ENCODE results near the gene ZG16. TPM values are rescaled to one million over a fixed set of nuclear protein-coding genes. Genes with fewer than 3 reads are reported as not detected.
"Not testable (repeated sequence)": the region's sequence is repeated elsewhere in the genome, so short reads cannot be mapped to it uniquely, and the experiment has no call there.

ZG16 gene
- total RNA-seq, 1 donor from 2014 or later, result not detected

DNA sequence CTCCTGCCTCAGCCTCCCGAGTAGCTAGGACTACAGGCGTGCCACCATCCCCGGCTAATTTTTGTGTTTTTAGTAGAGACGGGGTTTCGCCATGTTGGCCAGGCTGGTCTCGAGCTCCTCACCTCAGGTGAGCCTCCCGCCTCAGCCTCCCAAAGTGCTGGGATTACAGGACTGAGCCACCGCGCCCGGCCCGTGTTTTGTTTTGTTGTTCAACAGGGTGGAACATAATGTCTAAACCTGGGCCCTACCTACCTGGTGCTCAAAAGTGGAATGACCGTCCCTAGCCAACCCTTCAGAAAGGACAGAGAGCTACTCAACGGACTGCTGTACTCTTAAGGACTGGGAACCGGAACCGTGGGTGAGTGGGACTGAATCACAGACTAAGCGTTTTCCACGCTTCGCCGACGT, 11.7 kb downstream of the ZG16 start:
- ATAC-seq, result peak; percentile 9

DNA sequence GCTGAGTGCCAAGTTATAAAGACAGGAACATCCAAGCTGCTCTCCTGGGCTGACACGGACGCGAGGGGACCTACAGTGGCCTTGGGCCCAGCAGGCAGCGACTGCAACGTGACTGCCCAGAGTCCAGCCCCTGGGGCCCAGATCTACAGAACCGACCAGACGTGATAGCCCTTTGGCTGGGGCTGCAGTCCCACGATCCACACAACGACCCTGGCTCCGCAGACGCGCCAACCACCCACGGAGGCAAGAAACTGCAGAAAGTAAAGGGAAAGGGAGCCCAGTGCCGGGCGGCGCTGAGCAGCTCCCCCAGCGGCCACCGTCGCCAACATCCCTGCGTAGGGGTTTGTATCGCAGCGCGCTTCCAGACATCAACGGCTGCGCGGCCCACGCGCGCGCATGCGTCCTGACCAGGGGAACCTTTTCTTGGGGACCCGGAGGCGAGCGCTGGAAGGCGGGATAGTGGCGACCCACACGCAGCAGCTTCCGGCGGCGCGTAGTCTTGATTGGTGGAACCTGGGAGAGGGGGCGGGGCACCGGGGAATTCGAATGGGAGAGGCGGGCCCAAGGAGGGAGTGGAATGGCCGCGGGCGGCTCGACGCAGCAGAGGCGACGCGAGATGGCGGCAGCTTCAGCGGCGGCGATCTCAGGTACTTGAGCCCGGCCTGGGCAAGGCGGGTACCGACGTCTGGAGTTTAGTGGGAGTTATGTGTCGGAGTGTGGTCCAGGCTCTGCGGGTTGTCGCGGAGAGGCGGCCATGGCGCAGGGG, 12.3 kb downstream of the ZG16 start, which contains the start of gene KIF22:
KIF22 (plus strand) TSS at position 569 of the 766 bp plus-strand sequence; CDS start at position 578, 9 bp downstream.
- ATAC-seq, result peak; percentile 98

DNA sequence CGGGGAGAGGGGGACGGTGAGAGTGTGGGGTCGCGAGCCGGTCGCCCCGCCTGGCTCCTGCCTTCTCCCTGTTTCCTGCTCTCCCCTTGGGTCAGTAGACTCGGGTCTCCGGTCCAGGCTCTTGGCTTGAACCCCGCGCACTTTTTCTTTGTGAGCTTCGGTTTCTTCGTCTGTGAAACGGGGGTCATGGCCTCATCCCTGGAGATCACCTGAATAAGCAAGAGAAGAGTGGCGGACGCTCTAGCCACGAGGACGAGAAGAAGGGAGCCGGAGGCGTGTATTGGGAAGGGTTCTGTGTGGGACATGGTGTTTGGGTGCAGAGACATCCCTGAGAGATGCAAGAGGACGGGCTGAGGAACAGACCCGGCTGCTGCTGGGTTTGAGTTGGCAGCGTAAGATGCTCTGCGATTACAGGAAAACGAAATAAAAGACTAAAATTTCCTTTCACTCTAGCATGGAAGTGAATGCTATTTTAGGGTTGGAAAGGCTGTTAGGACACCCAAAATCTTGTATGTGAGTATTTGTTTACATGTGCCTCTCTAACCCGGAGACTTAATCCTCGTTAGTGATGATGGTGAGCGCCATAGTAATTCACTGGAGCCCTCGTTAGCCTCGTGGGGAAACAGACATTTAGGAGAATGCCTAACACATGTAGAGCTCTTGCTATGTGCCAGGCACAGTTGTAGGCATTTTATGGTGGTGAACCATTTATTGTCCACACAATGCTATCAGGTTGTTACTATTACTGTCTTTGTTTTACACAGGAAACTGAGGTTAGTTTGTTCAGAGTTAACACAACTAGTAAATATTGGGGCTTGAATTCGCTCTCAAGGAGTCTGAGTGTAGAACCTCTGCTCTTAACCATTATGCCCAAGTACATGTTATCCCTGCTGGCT, 13.1 kb downstream of the ZG16 start:
- peak; percentile 3 for ATAC-seq

DNA sequence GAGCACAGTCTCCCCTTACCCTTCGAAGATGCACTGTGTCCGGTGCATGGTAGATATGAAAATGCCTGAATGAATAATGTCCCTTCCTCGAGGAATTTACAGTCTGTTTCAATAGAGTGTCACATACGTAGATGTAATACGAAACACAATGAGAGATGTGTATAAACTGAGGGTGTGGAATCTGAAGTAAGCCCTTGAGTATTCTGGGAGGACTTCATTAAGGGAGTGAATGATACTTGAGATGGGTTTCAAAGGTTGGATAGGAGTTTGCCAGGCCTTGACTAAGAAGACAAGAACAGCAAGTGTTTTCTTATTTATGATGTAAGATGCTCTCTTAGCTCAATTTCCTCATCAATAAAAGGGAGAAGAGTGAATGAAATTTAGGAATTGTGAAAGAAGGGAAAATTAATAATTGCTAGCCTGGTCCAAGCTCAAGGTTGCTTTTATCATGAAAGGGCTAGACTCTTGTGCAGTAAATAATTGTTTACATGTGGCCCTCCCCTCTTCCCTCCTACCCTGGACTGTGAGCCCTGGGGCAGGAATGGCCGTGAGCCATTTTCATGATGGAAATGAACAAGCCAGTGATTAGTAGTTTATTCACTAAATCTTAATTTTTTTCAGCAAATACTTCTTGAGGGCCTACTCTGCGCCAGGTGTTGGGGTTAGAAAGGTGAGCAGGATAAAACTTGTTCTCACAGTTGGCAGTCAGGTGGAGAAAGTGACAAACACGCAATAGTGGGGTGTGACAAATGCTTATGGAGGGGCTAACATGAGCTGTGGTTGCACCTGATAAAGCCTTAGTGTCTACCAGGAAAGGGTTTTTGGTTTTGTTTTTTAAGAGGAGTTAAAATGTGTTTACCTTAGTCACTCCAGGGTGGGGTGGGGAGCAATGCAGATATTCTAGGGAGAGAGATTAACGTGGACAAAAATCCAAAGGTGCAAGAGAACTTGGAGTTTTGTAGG, 14.1 kb downstream of the ZG16 start:
- no peak for ATAC-seq

DNA sequence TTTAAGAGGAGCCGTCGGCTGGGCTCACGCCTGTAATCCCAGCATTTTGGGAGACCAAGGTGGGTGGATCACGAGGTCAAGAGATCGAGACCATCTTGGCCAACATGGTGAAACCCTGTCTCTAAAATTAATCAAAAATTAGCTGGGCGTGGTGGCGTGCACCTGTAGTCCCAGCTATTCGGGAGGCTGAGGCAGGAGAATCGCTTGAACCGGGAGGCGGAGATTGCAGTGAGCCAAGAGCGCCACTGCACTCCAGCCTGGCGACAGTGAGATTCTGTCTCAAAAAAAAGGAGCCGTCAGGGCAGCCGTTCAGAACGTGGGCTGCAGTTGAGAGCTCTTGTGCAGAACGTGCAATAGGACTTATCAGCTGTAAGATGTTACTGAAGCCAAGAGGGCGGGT, 15.1 kb downstream of the ZG16 start:
- not testable (repeated sequence) for ATAC-seq

DNA sequence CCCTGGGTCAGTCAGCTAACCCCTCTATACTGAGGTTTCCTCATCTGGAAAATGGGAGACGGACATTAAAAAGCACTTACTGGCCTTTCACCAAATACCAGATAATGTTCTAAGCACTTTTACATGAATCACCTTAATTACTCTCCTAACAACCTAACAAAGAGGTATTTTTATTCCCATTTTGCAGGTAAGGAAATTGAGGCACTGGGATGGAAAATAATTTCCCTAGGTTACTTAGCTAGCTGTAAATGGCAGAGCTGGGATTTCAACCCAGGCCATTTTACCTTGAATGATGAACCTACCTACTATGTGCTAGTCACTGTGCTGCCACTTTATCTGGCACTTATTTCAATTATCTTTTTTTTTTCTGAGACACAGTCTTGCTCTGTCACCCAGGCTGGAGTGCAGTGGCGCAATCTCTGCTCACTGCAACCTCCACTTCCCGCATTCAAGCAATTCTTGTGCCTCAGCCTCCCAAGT, 16.2 kb downstream of the ZG16 start:
- no peak for ATAC-seq

DNA sequence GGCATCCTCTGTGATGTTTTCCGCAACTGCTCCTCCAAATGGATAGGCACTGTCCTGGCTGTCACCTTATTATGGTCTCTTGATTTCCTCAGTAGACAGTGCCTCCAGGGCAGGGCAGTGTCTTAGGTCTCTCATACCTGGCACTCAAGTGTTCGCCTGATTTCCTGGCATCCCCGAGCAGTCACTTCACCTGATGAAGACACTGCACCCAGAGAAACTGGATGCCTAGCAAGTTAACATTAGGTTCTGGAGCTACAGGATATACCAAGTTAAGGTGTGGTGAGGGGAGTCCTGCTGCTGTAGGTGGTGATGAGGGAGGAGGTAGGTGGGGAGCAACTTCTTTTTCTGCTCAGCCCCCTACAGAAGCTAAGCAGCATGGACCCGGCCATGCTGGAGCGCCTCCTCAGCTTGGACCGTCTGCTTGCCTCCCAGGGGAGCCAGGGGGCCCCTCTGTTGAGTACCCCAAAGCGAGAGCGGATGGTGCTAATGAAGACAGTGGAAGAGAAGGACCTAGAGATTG, 24.4 kb downstream of the ZG16 start:
- no peak for ATAC-seq

DNA sequence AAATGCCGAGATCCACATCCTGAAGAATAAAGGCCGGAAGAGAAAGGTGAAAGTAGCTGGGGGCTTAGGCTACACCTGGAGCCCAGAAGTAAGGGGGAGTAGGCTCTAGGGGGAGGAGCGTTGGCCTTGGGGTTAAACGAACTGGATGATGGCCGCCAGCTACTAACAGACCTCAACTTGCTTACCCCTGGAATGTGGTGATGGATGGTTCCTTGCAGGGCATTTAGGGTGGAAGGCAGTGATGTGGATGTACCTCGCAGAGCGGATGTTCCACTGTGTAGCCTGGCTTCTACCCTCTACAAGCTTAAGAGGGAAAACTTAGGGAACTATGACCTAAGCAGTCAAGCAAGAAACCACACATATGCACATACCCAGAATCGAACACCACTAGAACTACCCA, 26.0 kb downstream of the ZG16 start:
- no peak for ATAC-seq

DNA sequence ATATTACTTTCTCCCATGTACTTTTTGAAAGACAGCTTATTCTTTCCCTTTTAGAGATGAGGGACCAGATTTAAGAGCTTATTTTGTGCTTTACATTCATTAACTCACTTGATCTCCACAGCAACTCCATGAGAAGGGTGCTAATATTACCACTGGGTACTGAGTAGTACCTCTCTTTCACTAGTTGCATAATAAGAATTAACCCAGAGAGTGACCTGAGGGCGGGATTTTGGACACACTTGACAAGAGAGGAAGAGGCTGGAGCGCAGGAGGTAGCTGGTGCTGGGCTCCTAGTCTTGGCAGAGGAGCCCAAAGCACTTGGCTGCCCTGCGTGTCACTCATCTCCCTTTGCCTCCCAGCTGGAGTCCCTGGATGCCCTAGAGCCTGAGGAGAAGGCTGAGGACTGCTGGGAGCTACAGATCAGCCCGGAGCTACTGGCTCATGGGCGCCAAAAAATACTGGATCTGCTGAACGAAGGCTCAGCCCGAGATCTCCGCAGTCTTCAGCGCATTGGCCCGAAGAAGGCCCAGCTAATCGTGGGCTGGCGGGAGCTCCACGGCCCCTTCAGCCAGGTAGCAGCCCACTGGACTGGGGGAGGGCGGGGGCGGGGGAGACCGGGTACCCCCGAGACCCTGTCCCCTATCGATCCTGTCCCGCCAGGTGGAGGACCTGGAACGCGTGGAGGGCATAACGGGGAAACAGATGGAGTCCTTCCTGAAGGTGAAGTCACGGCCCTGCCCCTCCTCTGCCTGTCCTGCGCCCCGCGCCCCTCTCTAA, 26.6 kb downstream of the ZG16 start:
- ATAC-seq, result no peak

DNA sequence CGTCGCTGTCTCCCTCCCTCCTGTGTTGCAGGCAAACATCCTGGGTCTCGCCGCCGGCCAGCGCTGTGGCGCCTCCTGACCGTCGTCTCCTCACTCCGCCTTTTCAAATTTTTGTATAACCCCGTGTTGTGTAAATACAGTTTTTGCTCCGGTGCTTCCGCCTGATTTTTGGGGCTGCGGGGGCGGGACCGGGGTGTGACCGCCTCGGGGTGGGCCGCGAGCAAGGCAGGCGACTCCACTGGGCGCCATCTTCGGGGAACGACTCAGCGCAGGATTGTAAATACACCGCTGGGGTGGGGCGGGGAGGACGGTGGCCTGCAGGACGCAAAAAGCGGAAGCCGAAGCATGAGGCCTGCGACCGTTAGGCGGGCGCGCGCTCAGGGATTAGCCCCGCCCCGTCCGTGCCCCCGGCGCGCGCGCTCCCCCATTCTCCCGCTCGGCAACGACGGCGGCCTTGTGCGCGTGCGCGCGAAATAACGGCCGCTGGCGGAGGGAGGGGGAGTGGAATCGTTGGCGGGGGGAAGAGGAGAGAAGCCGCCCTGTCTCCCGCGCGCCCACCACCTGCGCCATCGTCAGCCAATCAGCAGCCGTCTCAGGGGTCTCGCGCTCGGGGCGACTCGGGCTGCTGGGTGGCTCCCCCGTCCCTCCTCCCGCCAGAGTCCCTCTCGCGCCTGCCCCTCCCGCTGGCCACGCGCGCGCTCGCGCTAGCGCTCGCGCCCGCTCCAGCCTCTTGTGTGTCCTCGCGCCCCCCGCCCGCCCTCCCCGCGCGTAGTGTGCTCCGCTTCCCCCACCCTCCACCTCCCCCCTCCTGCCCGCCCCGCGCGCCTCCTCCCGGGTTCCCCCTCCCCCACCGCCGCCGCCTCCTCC, 27.4 kb downstream of the ZG16 start:
- ATAC-seq, result peak; percentile 88

DNA sequence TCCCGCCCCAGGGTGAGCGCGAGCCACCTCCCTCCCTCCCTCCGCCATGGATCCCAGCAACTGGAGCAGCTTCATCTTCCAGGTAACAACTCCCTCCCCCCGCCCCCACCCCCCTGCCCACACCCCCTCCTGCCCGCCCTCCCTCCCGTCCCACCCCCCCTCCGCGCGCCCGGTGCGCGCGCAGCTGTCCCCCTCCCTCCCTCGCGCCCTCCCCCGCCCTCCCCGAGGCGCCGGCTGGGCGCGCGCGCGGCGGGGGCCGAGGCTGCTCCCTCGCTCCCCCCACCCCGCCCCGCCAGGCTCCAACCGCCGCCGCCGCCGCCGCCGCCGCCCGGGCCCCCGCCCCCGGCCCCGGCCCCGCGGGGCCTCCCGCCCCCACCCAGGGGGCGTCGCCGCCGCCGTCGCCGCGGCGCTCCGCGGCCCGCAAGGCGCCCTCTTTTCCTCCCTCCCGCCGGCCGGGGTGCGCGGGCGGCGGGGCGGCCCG, 28.1 kb downstream of the ZG16 start, which contains the start of gene MAZ:
MAZ (plus strand) TSS at position 431 of the 481 bp plus-strand sequence. CDS start 173 bp downstream, outside the sequence.
- peak; percentile 7 for ATAC-seq

DNA sequence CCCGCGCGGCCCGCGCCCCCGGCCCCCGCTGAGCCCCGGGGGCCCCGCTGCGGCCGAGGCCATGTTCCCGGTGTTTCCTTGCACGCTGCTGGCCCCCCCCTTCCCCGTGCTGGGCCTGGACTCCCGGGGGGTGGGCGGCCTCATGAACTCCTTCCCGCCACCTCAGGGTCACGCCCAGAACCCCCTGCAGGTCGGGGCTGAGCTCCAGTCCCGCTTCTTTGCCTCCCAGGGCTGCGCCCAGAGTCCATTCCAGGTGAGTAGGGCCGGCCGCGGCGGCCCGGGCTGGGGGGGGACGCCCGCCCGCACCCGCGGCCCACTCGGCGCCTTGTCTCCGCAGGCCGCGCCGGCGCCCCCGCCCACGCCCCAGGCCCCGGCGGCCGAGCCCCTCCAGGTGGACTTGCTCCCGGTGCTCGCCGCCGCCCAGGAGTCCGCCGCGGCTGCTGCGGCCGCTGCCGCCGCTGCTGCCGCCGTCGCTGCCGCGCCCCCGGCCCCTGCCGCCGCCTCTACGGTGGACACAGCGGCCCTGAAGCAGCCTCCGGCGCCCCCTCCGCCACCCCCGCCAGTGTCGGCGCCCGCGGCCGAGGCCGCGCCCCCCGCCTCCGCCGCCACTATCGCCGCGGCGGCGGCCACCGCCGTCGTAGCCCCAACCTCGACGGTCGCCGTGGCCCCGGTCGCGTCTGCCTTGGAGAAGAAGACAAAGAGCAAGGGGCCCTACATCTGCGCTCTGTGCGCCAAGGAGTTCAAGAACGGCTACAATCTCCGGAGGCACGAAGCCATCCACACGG, 28.8 kb downstream of the ZG16 start:
- no peak for ATAC-seq

DNA sequence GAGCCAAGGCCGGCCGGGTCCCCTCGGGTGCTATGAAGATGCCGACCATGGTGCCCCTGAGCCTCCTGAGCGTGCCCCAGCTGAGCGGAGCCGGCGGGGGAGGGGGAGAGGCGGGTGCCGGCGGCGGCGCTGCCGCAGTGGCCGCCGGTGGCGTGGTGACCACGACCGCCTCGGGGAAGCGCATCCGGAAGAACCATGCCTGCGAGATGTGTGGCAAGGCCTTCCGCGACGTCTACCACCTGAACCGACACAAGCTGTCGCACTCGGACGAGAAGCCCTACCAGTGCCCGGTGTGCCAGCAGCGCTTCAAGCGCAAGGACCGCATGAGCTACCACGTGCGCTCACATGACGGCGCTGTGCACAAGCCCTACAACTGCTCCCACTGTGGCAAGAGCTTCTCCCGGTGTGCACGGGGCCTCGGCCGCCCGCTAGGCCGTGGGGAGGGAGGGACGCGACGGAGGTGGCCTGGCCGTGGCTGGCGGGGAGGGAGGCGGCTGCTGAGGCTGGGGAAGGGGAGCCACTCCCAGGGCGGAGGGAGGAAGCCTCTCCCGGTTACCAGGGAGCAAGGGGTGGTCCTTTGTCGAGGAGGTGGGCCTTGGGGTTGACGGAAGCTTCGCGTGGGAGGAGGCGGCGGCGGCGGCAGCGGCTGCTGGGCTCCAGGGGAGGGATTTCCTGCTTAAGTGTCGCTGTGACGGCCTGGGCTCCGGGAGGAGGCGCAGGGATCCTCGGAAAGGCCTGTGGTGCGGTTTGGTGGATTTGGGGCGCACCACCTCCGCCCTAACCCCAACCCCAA, 29.6 kb downstream of the ZG16 start:
- ATAC-seq, result peak; percentile 48

DNA sequence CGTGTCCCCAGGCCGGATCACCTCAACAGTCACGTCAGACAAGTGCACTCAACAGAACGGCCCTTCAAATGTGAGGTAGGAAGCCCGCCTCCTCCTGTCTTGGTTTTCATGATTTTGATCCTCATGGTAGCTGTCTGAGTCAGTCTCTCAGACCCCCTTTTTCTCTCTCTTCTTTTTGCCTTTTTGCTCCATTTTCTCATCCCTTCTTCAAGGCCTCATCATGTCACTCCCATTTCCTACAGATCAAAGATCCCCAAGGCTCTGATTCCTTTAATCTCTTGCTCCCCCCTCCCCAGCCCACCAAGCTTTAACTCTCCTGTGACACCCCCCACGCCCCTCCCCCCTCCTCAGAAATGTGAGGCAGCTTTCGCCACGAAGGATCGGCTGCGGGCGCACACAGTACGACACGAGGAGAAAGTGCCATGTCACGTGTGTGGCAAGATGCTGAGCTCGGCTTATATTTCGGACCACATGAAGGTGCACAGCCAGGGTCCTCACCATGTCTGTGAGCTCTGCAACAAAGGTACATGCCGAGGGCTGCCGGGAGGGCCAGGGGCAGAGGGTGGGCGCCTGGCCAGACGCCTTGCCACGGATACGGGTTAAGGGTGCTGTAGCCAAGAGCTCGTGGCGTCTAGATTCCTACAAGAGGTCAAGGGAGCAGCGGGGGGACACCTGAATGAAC, 30.3 kb downstream of the ZG16 start:
- ATAC-seq, result no peak

DNA sequence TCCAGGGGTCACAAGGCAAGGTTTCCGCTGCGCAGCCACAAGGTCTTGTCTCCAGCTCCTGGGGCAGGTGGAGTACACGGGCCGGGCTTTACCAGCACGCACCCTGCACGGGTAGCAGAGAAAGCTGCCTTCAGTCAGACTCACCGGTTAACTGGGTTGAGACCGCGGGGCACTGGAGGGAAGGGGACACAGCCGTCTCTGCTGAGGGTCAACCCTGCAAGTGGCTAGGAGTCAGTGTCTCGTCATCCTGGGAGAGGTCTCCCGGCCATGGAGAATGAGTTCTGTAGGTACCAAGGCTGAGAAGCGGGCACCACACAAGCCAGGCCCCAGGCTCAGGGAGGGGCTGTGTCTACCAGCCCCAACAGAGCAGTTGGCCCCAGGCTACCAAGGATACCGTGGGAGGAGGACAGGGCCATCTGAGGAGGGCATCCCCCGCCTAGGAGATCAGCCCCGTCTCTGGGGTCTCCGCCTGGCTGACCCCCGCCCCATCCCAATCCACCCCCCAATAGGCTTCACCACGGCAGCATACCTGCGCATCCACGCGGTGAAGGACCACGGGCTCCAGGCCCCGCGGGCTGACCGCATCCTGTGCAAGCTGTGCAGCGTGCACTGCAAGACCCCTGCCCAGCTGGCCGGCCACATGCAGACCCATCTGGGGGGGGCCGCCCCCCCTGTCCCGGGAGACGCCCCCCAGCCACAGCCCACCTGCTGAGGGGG, 31.1 kb downstream of the ZG16 start:
- ATAC-seq, result no peak

DNA sequence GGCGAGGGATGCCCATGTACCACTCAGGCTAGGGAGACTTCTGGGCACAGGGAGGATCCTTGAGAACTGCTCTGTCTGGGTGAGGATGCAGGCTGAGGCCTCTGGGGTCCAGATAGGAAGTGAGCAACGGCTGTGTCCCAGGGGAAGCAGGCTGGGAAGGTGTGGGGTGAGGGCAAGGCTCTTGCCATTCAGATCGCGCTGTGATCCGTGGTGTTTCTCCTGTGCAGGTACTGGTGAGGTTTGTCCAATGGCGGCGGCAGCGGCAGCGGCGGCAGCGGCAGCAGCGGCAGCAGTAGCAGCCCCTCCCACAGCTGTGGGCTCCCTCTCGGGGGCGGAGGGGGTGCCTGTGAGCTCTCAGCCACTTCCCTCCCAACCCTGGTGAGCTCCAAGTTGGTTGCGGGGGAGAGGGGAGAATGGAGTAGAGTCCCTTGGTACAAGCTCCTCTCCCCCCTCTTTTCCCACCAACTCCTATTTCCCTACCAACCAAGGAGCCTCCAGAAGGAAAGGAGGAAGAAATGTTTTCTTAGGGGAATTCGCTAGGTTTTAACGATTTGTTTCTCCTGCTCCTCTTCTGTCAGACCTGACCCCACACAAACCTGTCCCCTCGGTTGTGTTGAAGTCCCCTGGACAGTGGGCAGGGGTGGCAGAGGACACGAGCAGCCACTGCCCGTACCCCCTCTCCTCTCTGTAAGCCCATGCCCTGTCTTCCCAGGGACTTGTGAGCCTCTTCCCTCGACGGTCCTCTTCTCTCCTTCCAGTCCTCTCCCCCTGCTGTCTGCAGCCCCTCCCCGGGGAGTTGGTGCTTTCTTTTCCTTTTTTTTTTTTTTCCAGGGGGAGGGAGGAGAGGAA, 32.0 kb downstream of the ZG16 start:
- ATAC-seq, result no peak

All from esophagus mucosa (tissue), 1 donor.